H9 (cell line): ENCODE measurements around the gene SERPINB10. TPM values are rescaled to one million over a fixed set of nuclear protein-coding genes. Genes with fewer than 3 reads are reported as not detected.

ENCODE experiments used
- DNase-seq: peaks from one replicate; pipeline ENCODE4 v3.0.0-alpha.2; 2017
- H2AFZ ChIP-seq: one replicate; pipeline ENCODE4 v1.6.1; 2013; ENCODE audit warnings: mild to moderate bottlenecking, low read length, control low read depth, moderate library complexity
- H2AK5ac ChIP-seq: 2 replicates; pipeline ENCODE4 v1.6.1; 2013; ENCODE audit warnings: low read length, control low read depth, mixed read lengths; ENCODE audit not compliant: insufficient read length
- H2BK120ac ChIP-seq: one replicate; pipeline ENCODE4 v1.6.1; 2013; ENCODE audit warnings: low read depth, mild to moderate bottlenecking, low read length, control low read depth, inconsistent platforms; ENCODE audit not compliant: poor library complexity, severe bottlenecking
- H2BK12ac ChIP-seq: 2 replicates; pipeline ENCODE4 v1.6.1; 2013; ENCODE audit warnings: low read length, control low read depth, mixed read lengths, low read depth; ENCODE audit not compliant: insufficient read length
- H2BK15ac ChIP-seq: 2 replicates; pipeline ENCODE4 v1.6.1; 2013; ENCODE audit warnings: low read depth, low read length, control low read depth
- H2BK20ac ChIP-seq: one replicate; pipeline ENCODE4 v1.6.1; 2013; ENCODE audit warnings: low read depth, mild to moderate bottlenecking, low read length, control low read depth, inconsistent platforms; ENCODE audit not compliant: poor library complexity, severe bottlenecking
- H2BK5ac ChIP-seq: 2 replicates; pipeline ENCODE4 v1.6.1; 2013; ENCODE audit warnings: low read length, control low read depth, mixed read lengths; ENCODE audit not compliant: insufficient read length
- H3K14ac ChIP-seq: 2 replicates; pipeline ENCODE4 v1.6.1; 2013; ENCODE audit warnings: low read length, control low read depth; ENCODE audit not compliant: insufficient read depth
- H3K18ac ChIP-seq: 2 replicates; pipeline ENCODE4 v1.6.1; 2013; ENCODE audit warnings: low read depth, mild to moderate bottlenecking, mixed read lengths, low read length, control low read depth; ENCODE audit not compliant: insufficient read length
- H3K23ac ChIP-seq: 2 replicates; pipeline ENCODE4 v1.6.1; 2013; ENCODE audit warnings: low read length, control low read depth, mixed read lengths, low read depth; ENCODE audit not compliant: insufficient read length
- H3K23me2 ChIP-seq: 2 replicates; pipeline ENCODE4 v1.6.1; 2013; ENCODE audit warnings: low read depth, mild to moderate bottlenecking, mixed read lengths, low read length, control low read depth; ENCODE audit not compliant: insufficient read length, poor library complexity, severe bottlenecking
- H3K27ac ChIP-seq: 2 replicates; pipeline ENCODE4 v1.5.1; 2013; ENCODE audit warnings: low read length, control low read depth, mixed read lengths, low read depth; ENCODE audit not compliant: insufficient read length
- H3K27me3 ChIP-seq: 2 replicates; pipeline ENCODE4 v1.6.1; 2013; ENCODE audit warnings: low read length, control low read depth, inconsistent platforms; ENCODE audit not compliant: insufficient read depth
- H3K4ac ChIP-seq: 2 replicates; pipeline ENCODE4 v1.6.1; 2013; ENCODE audit warnings: low read depth, mild to moderate bottlenecking, control low read depth, inconsistent platforms, low read length, moderate library complexity
- H3K4me1 ChIP-seq: 2 replicates; pipeline ENCODE4 v1.6.1; 2013; ENCODE audit warnings: low read length, control low read depth, inconsistent platforms; ENCODE audit not compliant: insufficient read depth
- H3K4me2 ChIP-seq: 2 replicates; pipeline ENCODE4 v1.6.1; 2013; ENCODE audit warnings: low read length, control low read depth, mixed read lengths; ENCODE audit not compliant: insufficient read length, insufficient read depth
- H3K56ac ChIP-seq: 2 replicates; pipeline ENCODE4 v1.6.1; 2013; ENCODE audit warnings: low read depth, mild to moderate bottlenecking, mixed read lengths, low read length, control low read depth; ENCODE audit not compliant: insufficient read length
- H3K79me1 ChIP-seq: 2 replicates; pipeline ENCODE4 v1.6.1; 2013; ENCODE audit warnings: low read depth, mild to moderate bottlenecking, moderate library complexity, low read length, control low read depth, inconsistent platforms; ENCODE audit not compliant: insufficient read depth, poor library complexity, severe bottlenecking
- H3K79me2 ChIP-seq: 2 replicates; pipeline ENCODE4 v1.6.1; 2013; ENCODE audit warnings: low read length, control low read depth, inconsistent platforms; ENCODE audit not compliant: insufficient read depth
- H3K9ac ChIP-seq: 2 replicates; pipeline ENCODE4 v1.6.1; 2013; ENCODE audit warnings: low read length, control low read depth, mixed read lengths; ENCODE audit not compliant: insufficient read length; ENCODE audit errors: extremely low read depth
- H3K9me3 ChIP-seq: one replicate; pipeline ENCODE4 v1.6.1; 2013; ENCODE audit warnings: low read depth, low read length, inconsistent platforms; ENCODE audit not compliant: control insufficient read depth
- H3T11ph ChIP-seq: one replicate; pipeline ENCODE4 v1.6.1; 2013; ENCODE audit warnings: mild to moderate bottlenecking, low read length, control low read depth, inconsistent platforms
- H4K20me1 ChIP-seq: one replicate; pipeline ENCODE4 v1.6.1; 2013; ENCODE audit not compliant: control insufficient read depth, insufficient read length, insufficient read depth
- H4K5ac ChIP-seq: 2 replicates; pipeline ENCODE4 v1.6.1; 2013; ENCODE audit warnings: low read depth, mild to moderate bottlenecking, mixed read lengths, low read length, control low read depth; ENCODE audit not compliant: insufficient read length
- H4K8ac ChIP-seq: replicated peaks from 2 replicates; pipeline ENCODE4 v1.6.1; 2013; ENCODE audit warnings: low read length, control low read depth, mixed read lengths, low read depth; ENCODE audit not compliant: insufficient read length
- H4K91ac ChIP-seq: 2 replicates; pipeline ENCODE4 v1.6.1; 2013; ENCODE audit warnings: low read depth, mild to moderate bottlenecking, moderate library complexity, mixed read lengths, low read length, control low read depth; ENCODE audit not compliant: insufficient read length
- H3K27ac Mint-ChIP-seq, 3 experiments: 2 replicates in 2 of 3; 3 replicates in 1 of 3; pipeline ENCODE4 v1.8.0; 2020 to 2021; ENCODE audit warnings: mixed read lengths in 3 of 3, mild to moderate bottlenecking in 1 of 3, moderate library complexity in 1 of 3
- H3K27me3 Mint-ChIP-seq: 2 replicates; pipeline ENCODE4 v1.8.0; 2021; ENCODE audit warnings: low read depth, mild to moderate bottlenecking, moderate library complexity, mixed read lengths
- H3K36me3 Mint-ChIP-seq, 3 experiments: 2 replicates in 2 of 3; 3 replicates in 1 of 3; pipeline ENCODE4 v1.8.0; 2020 to 2021; ENCODE audit warnings: low read depth in 3 of 3, mixed read lengths in 3 of 3; ENCODE audit not compliant: insufficient read depth in 1 of 3
- H3K4me1 Mint-ChIP-seq, 2 experiments: 2 replicates each; pipeline ENCODE4 v1.8.0; 2020; ENCODE audit warnings: mixed read lengths in 2 of 2
- H3K4me3 Mint-ChIP-seq, 2 experiments: 2 replicates in 1 of 2; 3 replicates in 1 of 2; pipeline ENCODE4 v1.8.0; 2020 to 2021; ENCODE audit warnings: mild to moderate bottlenecking in 2 of 2, mixed read lengths in 2 of 2, moderate library complexity in 1 of 2
- H3K9me3 Mint-ChIP-seq, 2 experiments: 2 replicates in 1 of 2; 3 replicates in 1 of 2; pipeline ENCODE4 v1.8.0; 2020; ENCODE audit warnings: mild to moderate bottlenecking in 2 of 2, mixed read lengths in 2 of 2, moderate library complexity in 1 of 2
- WGBS: extraction: QIAGEN DNeasy Blood & Tissue Kit; methylation state at CpG from one replicate; pipeline ENCODE4 v1.1.7; 2013; ENCODE audit warnings: missing lambda C conversion rate, low lambda C conversion rate, mixed read lengths; ENCODE audit not compliant: insufficient read length; ENCODE audit errors: extremely low coverage; 5-methylcytosine and 5-hydroxymethylcytosine counted together
- total RNA-seq: library from RNA; stranded (reverse); gene quantifications from 2 replicates; pipeline ENCODE4 v1.2.1, GENCODE V29; 2021
- TF ChIP-seq, protein P1 (sequence below): fragments of 200-600 bp; sonication (generic); conservative IDR thresholded peaks from 3 replicates; pipeline ENCODE4 v1.8.0; 2021; ENCODE audit warnings: antibody characterized with exemption, mild to moderate bottlenecking

Gene SERPINB10
- total RNA-seq, 1 experiment from 2014 or later = not detected

DNA sequence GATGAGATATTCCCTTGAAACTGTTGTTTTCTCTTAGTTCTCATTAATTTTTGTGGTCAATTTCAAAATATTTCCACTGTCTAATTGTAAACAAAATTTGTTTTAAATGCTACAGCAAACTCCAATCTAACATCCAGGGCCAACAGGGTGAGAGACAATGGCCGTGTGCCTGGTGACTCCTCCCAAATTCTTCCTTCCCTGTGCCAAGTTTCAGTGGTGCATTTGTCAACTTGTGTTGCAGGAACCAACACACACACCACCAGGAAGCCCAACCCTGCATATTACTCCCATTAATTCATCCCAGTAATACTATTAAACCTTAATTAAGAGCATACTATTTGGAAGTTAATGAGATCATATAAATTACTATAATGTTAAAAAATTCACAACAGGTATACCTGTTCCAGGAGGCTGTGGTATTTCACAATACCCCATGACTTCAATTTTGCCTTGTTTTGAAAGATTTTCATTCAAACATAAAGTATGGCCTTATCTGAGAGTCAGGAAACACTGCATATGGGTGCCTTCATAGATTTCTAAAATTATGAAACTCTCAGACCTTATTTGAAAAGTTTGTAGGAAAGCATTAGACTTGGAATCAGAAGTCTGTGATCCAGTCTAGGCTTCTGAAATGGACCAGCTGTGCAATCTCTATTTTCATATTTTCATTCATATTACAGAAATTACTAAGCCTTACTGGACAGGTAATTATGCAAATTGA lies 19.1 kb upstream of the SERPINB10 start:
- no peak for DNase-seq
- Histone ChIP-seq H2BK5ac (no peak overlapping the region), H3K23ac (no peak overlapping the region), H2BK120ac (no peak overlapping the region), H4K20me1 (no peaks in the 10 kb centered on the region), H3K27me3 (no peaks in the 10 kb centered on the region), H3K79me1 (no peaks in the 10 kb centered on the region), H2AK5ac (no peak overlapping the region), H3K18ac (no peak overlapping the region), H3K27ac (no peak overlapping the region), H3K14ac (no peak overlapping the region), H3K4me1 (no peaks in the 10 kb centered on the region), H3K4me2 (no peak overlapping the region), H3K9ac (no peak overlapping the region), H3K56ac (no peak overlapping the region), H2BK20ac (no peak overlapping the region), H4K91ac (no peak overlapping the region), H4K5ac (no peak overlapping the region), H3K9me3 (no peaks in the 10 kb centered on the region), H4K8ac (no peak overlapping the region), H2AFZ (no peak overlapping the region), H3K4ac (no peak overlapping the region), H2BK12ac (no peak overlapping the region), H2BK15ac (no peak overlapping the region), H3T11ph (no peak overlapping the region), H3K23me2 (no peaks in the 10 kb centered on the region), H3K79me2 (no peaks in the 10 kb centered on the region)
- TF ChIP-seq, protein P1, sequence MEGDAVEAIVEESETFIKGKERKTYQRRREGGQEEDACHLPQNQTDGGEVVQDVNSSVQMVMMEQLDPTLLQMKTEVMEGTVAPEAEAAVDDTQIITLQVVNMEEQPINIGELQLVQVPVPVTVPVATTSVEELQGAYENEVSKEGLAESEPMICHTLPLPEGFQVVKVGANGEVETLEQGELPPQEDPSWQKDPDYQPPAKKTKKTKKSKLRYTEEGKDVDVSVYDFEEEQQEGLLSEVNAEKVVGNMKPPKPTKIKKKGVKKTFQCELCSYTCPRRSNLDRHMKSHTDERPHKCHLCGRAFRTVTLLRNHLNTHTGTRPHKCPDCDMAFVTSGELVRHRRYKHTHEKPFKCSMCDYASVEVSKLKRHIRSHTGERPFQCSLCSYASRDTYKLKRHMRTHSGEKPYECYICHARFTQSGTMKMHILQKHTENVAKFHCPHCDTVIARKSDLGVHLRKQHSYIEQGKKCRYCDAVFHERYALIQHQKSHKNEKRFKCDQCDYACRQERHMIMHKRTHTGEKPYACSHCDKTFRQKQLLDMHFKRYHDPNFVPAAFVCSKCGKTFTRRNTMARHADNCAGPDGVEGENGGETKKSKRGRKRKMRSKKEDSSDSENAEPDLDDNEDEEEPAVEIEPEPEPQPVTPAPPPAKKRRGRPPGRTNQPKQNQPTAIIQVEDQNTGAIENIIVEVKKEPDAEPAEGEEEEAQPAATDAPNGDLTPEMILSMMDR = no peak
- Mint-ChIP-seq H3K9me3 (no peaks in the 10 kb centered on the region), H3K27me3 (no peaks in the 10 kb centered on the region), H3K27ac (no peak overlapping the region; a peak in 1 of 7 replicates), H3K36me3 (no peaks in the 10 kb centered on the region), H3K4me1 (no peaks in the 10 kb centered on the region), H3K4me3 (no peak overlapping the region)
- no CpG with 5 or more reads among the region's 1 CpG for WGBS
